Retinal pigment epithelial cell (primary cell): ENCODE results near the gene NNMT.

Source experiments
- DNase-seq: peaks from one replicate; pipeline ENCODE4 v3.0.0-alpha.2; 2010; ENCODE audit warnings: low read depth
- H3K4me3 ChIP-seq: 2 replicates; pipeline ENCODE4 v1.5.1; 2011; ENCODE audit warnings: mild to moderate bottlenecking, low read length, control low read depth, moderate library complexity
- CTCF ChIP-seq: conservative IDR thresholded peaks from 2 replicates; pipeline ENCODE4 v1.5.1; 2011; ENCODE audit warnings: low read depth, low read length, control low read depth, inconsistent platforms

The NNMT gene

GRCh38 chr11:114290503-114291235, 5.5 kb upstream of the NNMT start:
- DNase-seq = no peak

GRCh38 chr11:114291381-114291780, 4.8 kb upstream of the NNMT start:
- H3K4me3 ChIP-seq = no peak overlapping the region
- no peak for TF ChIP-seq CTCF
- DNase-seq = no peak

More at GRCh38 chr11:114290503-114291235, 5.5 kb upstream of the NNMT start:
- TF ChIP-seq CTCF = no peak
- no peak overlapping the region for H3K4me3 ChIP-seq

GRCh38 chr11:114291842-114292680, 4.1 kb upstream of the NNMT start:
- no peak for TF ChIP-seq CTCF
- peak; percentile 26 for DNase-seq
- H3K4me3 ChIP-seq = no peak overlapping the region

- no peak overlapping the region for H3K4me3 ChIP-seq
- DNase-seq = no peak
- no peak for TF ChIP-seq CTCF
Observed at GRCh38 chr11:114293201-114293711, 2.9 kb upstream of the NNMT start.

GRCh38 chr11:114296605-114297372, 590 bp downstream of the NNMT start:
- TF ChIP-seq CTCF = no peak
- H3K4me3 ChIP-seq = peak overlapping the region; percentile 39
- no peak for DNase-seq

- TF ChIP-seq CTCF = no peak
- DNase-seq = no peak
- H3K4me3 ChIP-seq = peak overlapping the region; percentile 10
Observed at GRCh38 chr11:114297806-114298709, 1.9 kb downstream of the NNMT start.
